Osteoblast (primary cell): ENCODE data around the gene NRG3. TPM values are rescaled to one million over a fixed set of nuclear protein-coding genes. Genes with fewer than 3 reads are reported as not detected.

Experiments used
- DNase-seq: peaks from one replicate; pipeline ENCODE4 v3.0.0; 2011; ENCODE audit warnings: low spot score, mixed read lengths; ENCODE audit not compliant: insufficient read length; ENCODE audit errors: missing footprints
- H2AFZ ChIP-seq: 2 replicates; pipeline ENCODE4 v1.6.0; 2011; ENCODE audit warnings: mild to moderate bottlenecking, low read length
- H3K27ac ChIP-seq: 2 replicates; pipeline ENCODE4 v1.5.1; 2011; ENCODE audit warnings: mild to moderate bottlenecking, low read depth, low read length, moderate library complexity
- H3K27me3 ChIP-seq: 2 replicates; pipeline ENCODE4 v1.6.0; 2012; ENCODE audit warnings: mild to moderate bottlenecking, control low read depth, inconsistent platforms, low read length, moderate library complexity; ENCODE audit not compliant: insufficient read depth
- H3K36me3 ChIP-seq: 2 replicates; pipeline ENCODE4 v1.5.1; 2011; ENCODE audit warnings: mild to moderate bottlenecking, low read length, control low read depth, moderate library complexity; ENCODE audit not compliant: insufficient read depth
- H3K4me1 ChIP-seq: 2 replicates; pipeline ENCODE4 v1.5.1; 2011; ENCODE audit warnings: mild to moderate bottlenecking, low read length, control low read depth, moderate library complexity; ENCODE audit not compliant: insufficient read depth
- H3K4me2 ChIP-seq: 2 replicates; pipeline ENCODE4 v1.6.0; 2011; ENCODE audit warnings: mild to moderate bottlenecking, low read length; ENCODE audit not compliant: insufficient read depth
- H3K4me3 ChIP-seq: fragments of 200-600 bp; sonication (generic); 3 replicates; pipeline ENCODE4 v1.5.1; 2012; ENCODE audit warnings: mild to moderate bottlenecking, low read length, inconsistent platforms; ENCODE audit not compliant: insufficient read depth
- H3K79me2 ChIP-seq: 2 replicates; pipeline ENCODE4 v1.6.0; 2012; ENCODE audit warnings: mild to moderate bottlenecking, low read length, control low read depth, inconsistent platforms; ENCODE audit not compliant: insufficient read depth
- H3K9me3 ChIP-seq: 2 replicates; pipeline ENCODE4 v1.5.1; 2011; ENCODE audit warnings: low read depth, low read length, control low read depth
- H4K20me1 ChIP-seq: 2 replicates; pipeline ENCODE4 v1.6.0; 2012; ENCODE audit warnings: mild to moderate bottlenecking, low read length, control low read depth; ENCODE audit not compliant: insufficient read depth
- CTCF ChIP-seq: IDR thresholded peaks from 2 replicates; pipeline ENCODE4 v1.5.1; 2011; ENCODE audit warnings: mild to moderate bottlenecking, low read depth, low read length, moderate library complexity; ENCODE audit errors: extremely low read depth
- total RNA-seq: library from RNA; depleted of rRNA; stranded (reverse); fragments of >200 nt; gene quantifications from 2 replicates; pipeline ENCODE4 v1.2.3, GENCODE V29; 2012

NRG3 gene
- total RNA-seq, 1 donor, result not detected

- Histone ChIP-seq H3K79me2 (no peaks in the 10 kb centered on the region), H2AFZ (no peak overlapping the region), H3K36me3 (no peaks in the 10 kb centered on the region), H3K4me3 (no peak overlapping the region), H3K9me3 (no peaks in the 10 kb centered on the region), H3K4me2 (no peak overlapping the region), H3K27me3 (no peaks in the 10 kb centered on the region), H3K27ac (no peak overlapping the region), H3K4me1 (no peaks in the 10 kb centered on the region), H4K20me1 (no peaks in the 10 kb centered on the region)
- no peak for TF ChIP-seq CTCF
- no peak for DNase-seq
Measured at GRCh38 chr10:82827901-82828300, 952.9 kb downstream of the NRG3 start.

GRCh38 chr10:82847242-82847641, 972.2 kb downstream of the NRG3 start:
- H2AFZ ChIP-seq, result no peak overlapping the region
- H3K9me3 ChIP-seq, result no peaks in the 10 kb centered on the region
- TF ChIP-seq CTCF, result no peak
- no peaks in the 10 kb centered on the region for H3K27me3 ChIP-seq
- no peaks in the 10 kb centered on the region for H4K20me1 ChIP-seq
- H3K4me1 ChIP-seq, result no peaks in the 10 kb centered on the region
- H3K27ac ChIP-seq, result no peak overlapping the region
- H3K79me2 ChIP-seq, result no peaks in the 10 kb centered on the region
- no peak for DNase-seq
- H3K36me3 ChIP-seq, result no peaks in the 10 kb centered on the region
- H3K4me2 ChIP-seq, result no peak overlapping the region
- H3K4me3 ChIP-seq, result no peak overlapping the region

GRCh38 chr10:82850191-82850590, 975.2 kb downstream of the NRG3 start:
- Histone ChIP-seq H3K4me2 (no peak overlapping the region), H3K36me3 (no peaks in the 10 kb centered on the region), H3K79me2 (no peaks in the 10 kb centered on the region), H4K20me1 (no peaks in the 10 kb centered on the region), H2AFZ (no peak overlapping the region), H3K4me3 (no peak overlapping the region), H3K27ac (no peak overlapping the region), H3K27me3 (no peaks in the 10 kb centered on the region), H3K4me1 (no peaks in the 10 kb centered on the region), H3K9me3 (no peaks in the 10 kb centered on the region)
- DNase-seq, result no peak
- no peak for TF ChIP-seq CTCF

GRCh38 chr10:82856957-82857613, 982.1 kb downstream of the NRG3 start:
- no peaks in the 10 kb centered on the region for H3K27me3 ChIP-seq
- TF ChIP-seq CTCF, result no peak
- no peaks in the 10 kb centered on the region for H4K20me1 ChIP-seq
- H3K4me3 ChIP-seq, result no peak overlapping the region
- no peaks in the 10 kb centered on the region for H3K79me2 ChIP-seq
- H3K4me1 ChIP-seq, result no peaks in the 10 kb centered on the region
- no peak overlapping the region for H3K4me2 ChIP-seq
- H3K36me3 ChIP-seq, result no peaks in the 10 kb centered on the region
- DNase-seq, result no peak
- H2AFZ ChIP-seq, result no peak overlapping the region
- H3K27ac ChIP-seq, result no peak overlapping the region
- no peaks in the 10 kb centered on the region for H3K9me3 ChIP-seq
